Measurements from ENCODE around the gene DLEU7. TPM values are rescaled to one million over a fixed set of nuclear protein-coding genes. Genes with fewer than 3 reads are reported as not detected.

Gene DLEU7
- total RNA-seq, 1 experiment from 2014 or later: 1.5 TPM

DNA sequence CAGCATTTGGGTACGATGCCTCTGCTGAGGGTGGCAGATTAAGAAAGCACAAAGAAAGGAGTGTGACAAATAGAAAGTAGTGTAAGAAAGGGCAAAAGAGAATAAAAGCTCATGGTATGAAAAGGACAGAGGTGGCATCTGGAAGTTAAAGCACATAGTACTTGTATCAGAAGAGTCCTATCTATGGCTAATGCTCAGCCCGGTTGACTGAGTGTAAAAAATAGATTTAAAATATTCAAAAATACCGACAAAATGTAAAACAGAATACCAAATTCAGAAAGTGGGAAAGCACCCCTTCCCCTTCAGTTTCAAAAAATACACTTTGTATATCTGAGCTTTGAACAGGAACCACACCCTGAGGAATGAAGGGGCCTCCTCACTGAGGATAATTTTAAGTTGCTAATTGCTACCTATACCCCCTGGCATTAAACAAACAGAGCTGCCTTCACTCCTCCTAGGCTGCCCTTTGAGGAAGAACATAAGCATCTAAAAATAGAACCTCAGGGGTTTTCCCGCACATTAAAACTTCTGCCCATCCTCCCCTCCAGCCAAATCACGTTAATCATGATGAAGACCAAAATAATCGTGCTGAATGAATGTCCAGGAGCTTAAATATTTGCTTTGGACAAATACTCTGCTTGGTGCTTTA is 43.3 kb downstream of the DLEU7 start:
- Histone ChIP-seq H3T11ph (ENCODE audit: low read length) (no peak overlapping the region), H3K9ac (ENCODE audit: extremely low read depth, insufficient read length, low read length) (no peak overlapping the region), H4K91ac (ENCODE audit: insufficient read length, low read depth, low read length) (no peak overlapping the region), H4K5ac (ENCODE audit: insufficient read length, low read depth, low read length) (no peak overlapping the region), H2BK12ac (ENCODE audit: insufficient read length, low read depth, low read length) (no peak overlapping the region), H3K18ac (ENCODE audit: insufficient read length, low read depth, low read length) (no peak overlapping the region), H3K4me2 (ENCODE audit: insufficient read depth, insufficient read length, low read length) (no peak overlapping the region), H2BK20ac (ENCODE audit: low read depth, low read length, poor library complexity, severe bottlenecking) (no peak overlapping the region), H3K23ac (ENCODE audit: insufficient read length, low read depth, low read length) (no peak overlapping the region), H2BK15ac (ENCODE audit: low read depth, low read length) (no peak overlapping the region), H2AK5ac (ENCODE audit: insufficient read length, low read length) (no peak overlapping the region), H3K23me2 (ENCODE audit: insufficient read length, low read depth, low read length, poor library complexity, severe bottlenecking) (no peaks in the 10 kb centered on the region), H3K4me1 (ENCODE audit: insufficient read depth, low read length) (no peaks in the 10 kb centered on the region), H3K27ac (ENCODE audit: insufficient read length, low read depth, low read length) (no peak overlapping the region), H3K79me2 (ENCODE audit: insufficient read depth, low read length) (no peaks in the 10 kb centered on the region), H3K4ac (ENCODE audit: low read depth, low read length) (no peak overlapping the region), H2BK5ac (ENCODE audit: insufficient read length, low read length) (no peak overlapping the region), H3K56ac (ENCODE audit: insufficient read length, low read depth, low read length) (no peak overlapping the region), H3K79me1 (ENCODE audit: insufficient read depth, low read depth, low read length, poor library complexity, severe bottlenecking) (no peaks in the 10 kb centered on the region), H4K8ac (replicated peaks; ENCODE audit: insufficient read length, low read depth, low read length) (no peak overlapping the region), H2BK120ac (ENCODE audit: low read depth, low read length, poor library complexity, severe bottlenecking) (no peak overlapping the region), H2AFZ (ENCODE audit: low read length) (no peak overlapping the region), H3K27me3 (ENCODE audit: insufficient read depth, low read length) (no peaks in the 10 kb centered on the region), H3K9me3 (ENCODE audit: control insufficient read depth, low read depth, low read length) (no peaks in the 10 kb centered on the region), H4K20me1 (ENCODE audit: control insufficient read depth, insufficient read depth, insufficient read length) (no peaks in the 10 kb centered on the region), H3K14ac (ENCODE audit: insufficient read depth, low read length) (no peak overlapping the region)
- Mint-ChIP-seq H3K27me3 (ENCODE audit: low read depth) (no peaks in the 10 kb centered on the region), H3K9me3 (0 out of 5 replicates have a peak, but pooled peaks cover 0 to 2% of the 10 kb centered on the region in 2 experiments), H3K27ac (no peak overlapping the region), H3K36me3 (ENCODE audit: insufficient read depth in 1 of 3, low read depth in 3 of 3) (no peaks in the 10 kb centered on the region; a peak in 1 of 7 replicates), H3K4me3 (no peak overlapping the region), H3K4me1 (peaks cover 10 to 15% of the 10 kb centered on the region in 2 experiments)
- no peak for DNase-seq
- TF ChIP-seq, protein P1, sequence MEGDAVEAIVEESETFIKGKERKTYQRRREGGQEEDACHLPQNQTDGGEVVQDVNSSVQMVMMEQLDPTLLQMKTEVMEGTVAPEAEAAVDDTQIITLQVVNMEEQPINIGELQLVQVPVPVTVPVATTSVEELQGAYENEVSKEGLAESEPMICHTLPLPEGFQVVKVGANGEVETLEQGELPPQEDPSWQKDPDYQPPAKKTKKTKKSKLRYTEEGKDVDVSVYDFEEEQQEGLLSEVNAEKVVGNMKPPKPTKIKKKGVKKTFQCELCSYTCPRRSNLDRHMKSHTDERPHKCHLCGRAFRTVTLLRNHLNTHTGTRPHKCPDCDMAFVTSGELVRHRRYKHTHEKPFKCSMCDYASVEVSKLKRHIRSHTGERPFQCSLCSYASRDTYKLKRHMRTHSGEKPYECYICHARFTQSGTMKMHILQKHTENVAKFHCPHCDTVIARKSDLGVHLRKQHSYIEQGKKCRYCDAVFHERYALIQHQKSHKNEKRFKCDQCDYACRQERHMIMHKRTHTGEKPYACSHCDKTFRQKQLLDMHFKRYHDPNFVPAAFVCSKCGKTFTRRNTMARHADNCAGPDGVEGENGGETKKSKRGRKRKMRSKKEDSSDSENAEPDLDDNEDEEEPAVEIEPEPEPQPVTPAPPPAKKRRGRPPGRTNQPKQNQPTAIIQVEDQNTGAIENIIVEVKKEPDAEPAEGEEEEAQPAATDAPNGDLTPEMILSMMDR (conservative IDR thresholded peaks at IDR 0.05): no peak
- WGBS (ENCODE audit: extremely low coverage, insufficient read length, low lambda C conversion rate): no CpG with 5 or more reads among the region's 6 CpGs

Data from H9 (cell line).